ENCODE measurements around the gene ZBTB20. TPM values are rescaled to one million over a fixed set of nuclear protein-coding genes. Genes with fewer than 3 reads are reported as not detected.

Gene ZBTB20
- total and polyA plus RNA-seq, 3 experiments from 2014 or later: 6.3 to 25.6 (median 6.5) TPM

- Mint-ChIP-seq H3K36me3 (peaks cover 0 to 4% (median 0%) of the 10 kb centered on the region in 3 donors), H3K4me3 (no peak overlapping the region), H3K4me1 (peaks cover 14 to 42% (median 28%) of the 10 kb centered on the region in 3 donors), H3K9me3 (no peaks in the 10 kb centered on the region), H3K27me3 (peaks cover 0 to 2% of the 10 kb centered on the region in 2 donors), H3K27ac (peak overlapping the region in 1 of 8 donors; percentile 14)
- Histone ChIP-seq H3K27ac (ENCODE audit: low read depth, low read length) (no peak overlapping the region), H3K27me3 (ENCODE audit: insufficient read depth, low read length, poor library complexity, severe bottlenecking) (no peaks in the 10 kb centered on the region), H3K4me1 (ENCODE audit: insufficient read depth, low read length) (no peaks in the 10 kb centered on the region), H3K36me3 (ENCODE audit: insufficient read depth, low read length) (no peaks in the 10 kb centered on the region), H3K4me3 (ENCODE audit: low read length) (no peak overlapping the region), H3K9me3 (ENCODE audit: low read length) (no peaks in the 10 kb centered on the region)
- CTCF ChIA-PET: no interaction called here
- POLR2A ChIA-PET: no interaction called here
- peak in 1 of 5 donors; percentile 46 for DNase-seq
Measured at GRCh38 chr3:114764056-114764492, 383.0 kb downstream of the ZBTB20 start.

- H3K27me3 Mint-ChIP-seq: peaks cover 0 to 2% of the 10 kb centered on the region in 2 donors
- H3K27ac ChIP-seq (ENCODE audit: low read depth, low read length): no peak overlapping the region
- peaks cover 14 to 43% (median 33%) of the 10 kb centered on the region in 3 donors for H3K4me1 Mint-ChIP-seq
- H3K27ac Mint-ChIP-seq: no peak overlapping the region
- ChIA-PET POLR2A (no interaction called here), CTCF (no interaction called here)
- DNase-seq: no peak
- H3K4me3 Mint-ChIP-seq: no peak overlapping the region
- no peaks in the 10 kb centered on the region for H3K9me3 ChIP-seq (ENCODE audit: low read length)
- peaks cover 0 to 3% (median 0%) of the 10 kb centered on the region in 3 donors for H3K36me3 Mint-ChIP-seq
- no peaks in the 10 kb centered on the region for H3K9me3 Mint-ChIP-seq
- H3K4me3 ChIP-seq (ENCODE audit: low read length): no peak overlapping the region
- no peaks in the 10 kb centered on the region for H3K27me3 ChIP-seq (ENCODE audit: insufficient read depth, low read length, poor library complexity, severe bottlenecking)
- H3K4me1 ChIP-seq (ENCODE audit: insufficient read depth, low read length): no peaks in the 10 kb centered on the region
- no peaks in the 10 kb centered on the region for H3K36me3 ChIP-seq (ENCODE audit: insufficient read depth, low read length)
Measured at GRCh38 chr3:114762144-114762543, 384.9 kb downstream of the ZBTB20 start.

- Histone ChIP-seq H3K9me3 (ENCODE audit: low read length) (no peaks in the 10 kb centered on the region), H3K4me1 (ENCODE audit: insufficient read depth, low read length) (no peaks in the 10 kb centered on the region)
- POLR2A ChIA-PET: no interaction called here
Measured at GRCh38 chr3:114760679-114761078, 386.4 kb downstream of the ZBTB20 start.

GRCh38 chr3:114758831-114759699, 388.0 kb downstream of the ZBTB20 start:
- no peaks in the 10 kb centered on the region for H3K9me3 ChIP-seq (ENCODE audit: low read length)
- no peaks in the 10 kb centered on the region for H3K4me1 ChIP-seq (ENCODE audit: insufficient read depth, low read length)
- no peaks in the 10 kb centered on the region for H3K27me3 ChIP-seq (ENCODE audit: insufficient read depth, low read length, poor library complexity, severe bottlenecking)
- no peak overlapping the region for H3K27ac ChIP-seq (ENCODE audit: low read depth, low read length)
- H3K27me3 Mint-ChIP-seq: peaks cover 0 to under 1% of the 10 kb centered on the region in 2 donors
- no peak overlapping the region for H3K27ac Mint-ChIP-seq
- no peaks in the 10 kb centered on the region for H3K9me3 Mint-ChIP-seq
- H3K36me3 Mint-ChIP-seq: peaks cover 0 to 4% (median 0%) of the 10 kb centered on the region in 3 donors
- peaks cover 3 to 20% (median 9%) of the 10 kb centered on the region in 3 donors for H3K4me1 Mint-ChIP-seq
- no peak overlapping the region for H3K4me3 ChIP-seq (ENCODE audit: low read length)
- no peak overlapping the region for H3K4me3 Mint-ChIP-seq
- no peak for DNase-seq
- CTCF ChIA-PET: no interaction called here
- POLR2A ChIA-PET: no interaction called here
- H3K36me3 ChIP-seq (ENCODE audit: insufficient read depth, low read length): no peaks in the 10 kb centered on the region

More at GRCh38 chr3:114760679-114761078, 386.4 kb downstream of the ZBTB20 start:
- Mint-ChIP-seq H3K27ac (no peak overlapping the region), H3K9me3 (no peaks in the 10 kb centered on the region), H3K36me3 (peaks cover 0 to 3% (median 0%) of the 10 kb centered on the region in 3 donors), H3K4me3 (no peak overlapping the region), H3K27me3 (peaks cover 0 to 2% of the 10 kb centered on the region in 2 donors), H3K4me1 (peaks cover 11 to 33% (median 23%) of the 10 kb centered on the region in 3 donors)
- no peak overlapping the region for H3K4me3 ChIP-seq (ENCODE audit: low read length)
- H3K27ac ChIP-seq (ENCODE audit: low read depth, low read length): no peak overlapping the region
- H3K27me3 ChIP-seq (ENCODE audit: insufficient read depth, low read length, poor library complexity, severe bottlenecking): no peaks in the 10 kb centered on the region
- no peaks in the 10 kb centered on the region for H3K36me3 ChIP-seq (ENCODE audit: insufficient read depth, low read length)
- no peak for DNase-seq
- CTCF ChIA-PET: no interaction called here

GRCh38 chr3:114756506-114757279, 390.4 kb downstream of the ZBTB20 start:
- Mint-ChIP-seq H3K9me3 (no peaks in the 10 kb centered on the region), H3K4me1 (peaks cover 2 to 17% (median 5%) of the 10 kb centered on the region in 3 donors), H3K27ac (no peak overlapping the region), H3K4me3 (no peak overlapping the region), H3K27me3 (no peaks in the 10 kb centered on the region), H3K36me3 (peaks cover 0 to 4% (median 0%) of the 10 kb centered on the region in 3 donors)
- no peaks in the 10 kb centered on the region for H3K27me3 ChIP-seq (ENCODE audit: insufficient read depth, low read length, poor library complexity, severe bottlenecking)
- H3K9me3 ChIP-seq (ENCODE audit: low read length): no peaks in the 10 kb centered on the region
- CTCF ChIA-PET: no interaction called here
- H3K27ac ChIP-seq (ENCODE audit: low read depth, low read length): no peak overlapping the region
- POLR2A ChIA-PET: no interaction called here
- H3K4me1 ChIP-seq (ENCODE audit: insufficient read depth, low read length): no peaks in the 10 kb centered on the region
- DNase-seq: no peak
- no peak overlapping the region for H3K4me3 ChIP-seq (ENCODE audit: low read length)
- H3K36me3 ChIP-seq (ENCODE audit: insufficient read depth, low read length): no peaks in the 10 kb centered on the region

GRCh38 chr3:114746502-114746901, 400.6 kb downstream of the ZBTB20 start:
- POLR2A ChIA-PET: no interaction called here
- no peaks in the 10 kb centered on the region for H3K27me3 Mint-ChIP-seq
- H3K36me3 ChIP-seq (ENCODE audit: insufficient read depth, low read length): no peaks in the 10 kb centered on the region
- no peak overlapping the region for H3K4me3 ChIP-seq (ENCODE audit: low read length)
- no peak for DNase-seq
- no peak overlapping the region for H3K27ac ChIP-seq (ENCODE audit: low read depth, low read length)
- H3K27ac Mint-ChIP-seq: peak overlapping the region in 4 of 8 donors; percentile 64 to 87 (median 76)
- no peaks in the 10 kb centered on the region for H3K4me1 ChIP-seq (ENCODE audit: insufficient read depth, low read length)
- peak overlapping the region; percentile 51 to 85 (median 66) for H3K4me3 Mint-ChIP-seq
- CTCF ChIA-PET: no interaction called here
- no peaks in the 10 kb centered on the region for H3K9me3 Mint-ChIP-seq
- H3K4me1 Mint-ChIP-seq: peaks cover 22 to 56% (median 42%) of the 10 kb centered on the region in 3 donors
- no peaks in the 10 kb centered on the region for H3K9me3 ChIP-seq (ENCODE audit: low read length)
- H3K27me3 ChIP-seq (ENCODE audit: insufficient read depth, low read length, poor library complexity, severe bottlenecking): no peaks in the 10 kb centered on the region
- H3K36me3 Mint-ChIP-seq: peaks cover 1 to 5% (median 3%) of the 10 kb centered on the region in 3 donors

GRCh38 chr3:114745322-114746240, 401.5 kb downstream of the ZBTB20 start:
- CTCF ChIA-PET: no interaction called here
- peak overlapping the region in 3 of 7 donors; percentile 0 to 85 (median 51) for H3K4me3 Mint-ChIP-seq

More at GRCh38 chr3:114745322-114746240, 401.5 kb downstream of the ZBTB20 start:
- Histone ChIP-seq H3K4me3 (ENCODE audit: low read length) (no peak overlapping the region), H3K27me3 (ENCODE audit: insufficient read depth, low read length, poor library complexity, severe bottlenecking) (no peaks in the 10 kb centered on the region), H3K36me3 (ENCODE audit: insufficient read depth, low read length) (no peaks in the 10 kb centered on the region), H3K9me3 (ENCODE audit: low read length) (no peaks in the 10 kb centered on the region), H3K27ac (ENCODE audit: low read depth, low read length) (no peak overlapping the region), H3K4me1 (ENCODE audit: insufficient read depth, low read length) (no peaks in the 10 kb centered on the region)
- DNase-seq: no peak
- H3K27ac Mint-ChIP-seq: no peak overlapping the region
- peaks cover 5 to 7% (median 6%) of the 10 kb centered on the region in 3 donors for H3K36me3 Mint-ChIP-seq
- POLR2A ChIA-PET: no interaction called here
- no peaks in the 10 kb centered on the region for H3K27me3 Mint-ChIP-seq
- H3K9me3 Mint-ChIP-seq: no peaks in the 10 kb centered on the region
- H3K4me1 Mint-ChIP-seq: peaks cover 22 to 56% (median 42%) of the 10 kb centered on the region in 3 donors
